LNCaP clone FGC (cell line): ENCODE results near the gene UBAC2.

Source experiments
- DNase-seq: peaks from one replicate; pipeline ENCODE4 v3.0.0-alpha.2; 2011; ENCODE audit warnings: low read depth
- H3K4me3 ChIP-seq: 2 replicates; pipeline ENCODE4 v1.5.1; 2011; ENCODE audit warnings: mild to moderate bottlenecking, low read depth, low read length, control low read depth
- CTCF ChIP-seq: IDR thresholded peaks from 2 replicates; pipeline ENCODE4 v1.5.1; 2012; ENCODE audit warnings: mild to moderate bottlenecking; ENCODE audit not compliant: control insufficient read depth, insufficient read depth; ENCODE audit errors: extremely low read depth

Gene UBAC2

GRCh38 chr13:99179460-99179859 is 21.2 kb upstream of the UBAC2 start:
- H3K4me3 ChIP-seq: no peak overlapping the region
- no peak for TF ChIP-seq CTCF
- no peak for DNase-seq

- no peak for TF ChIP-seq CTCF
- DNase-seq: no peak
- no peak overlapping the region for H3K4me3 ChIP-seq
Measured at GRCh38 chr13:99182439-99182838, 18.2 kb upstream of the UBAC2 start.

- H3K4me3 ChIP-seq: no peak overlapping the region
- DNase-seq: no peak
- no peak for TF ChIP-seq CTCF
Measured at GRCh38 chr13:99185606-99186005, 15.0 kb upstream of the UBAC2 start.

- no peak for DNase-seq
- no peak overlapping the region for H3K4me3 ChIP-seq
- no peak for TF ChIP-seq CTCF
Measured at GRCh38 chr13:99190147-99190985, 10.3 kb upstream of the UBAC2 start.

GRCh38 chr13:99191336-99191899 is 9.2 kb upstream of the UBAC2 start:
- no peak for DNase-seq
- H3K4me3 ChIP-seq: no peak overlapping the region
- TF ChIP-seq CTCF: no peak

- DNase-seq: peak; percentile 78
- no peak overlapping the region for H3K4me3 ChIP-seq
- TF ChIP-seq CTCF: no peak
Measured at GRCh38 chr13:99191900-99192399, 8.7 kb upstream of the UBAC2 start.
